PC-9 (cell line): Measurements from ENCODE around the gene ACYP2. TPM values are rescaled to one million over a fixed set of nuclear protein-coding genes. Genes with fewer than 3 reads are reported as not detected.

ENCODE experiments used
- BruUV-seq: library from RNA; stranded (reverse); fragments of 400-500 nt; replicated peaks from 2 replicates; lab custom pipeline; 2021; lab: Mats Ljungman, UMichigan
- CTCF ChIA-PET: fragments of 300-600 bp; sonication (Branson Sonifier 250); formaldehyde crosslinking; loops from one replicate; lab custom pipeline; 2022; ENCODE audit warnings: antibody characterized with exemption; lab: Charles Lee
- POLR2A ChIA-PET: fragments of 300-600 bp; sonication (Branson Sonifier 250); formaldehyde crosslinking; loops from one replicate; lab custom pipeline; 2022; ENCODE audit warnings: antibody characterized with exemption; ENCODE audit not compliant: unreplicated experiment; lab: Charles Lee
- DNase-seq, 2 experiments: peaks; one replicate each; pipeline versions ENCODE4 v3.0.0 to v3.0.0-alpha.2; 2015 to 2022; ENCODE audit warnings: mixed read lengths in 1 of 2
- H2AFZ ChIP-seq: fragments of 200-600 bp; sonication (generic); 2 replicates; pipeline ENCODE4 v1.8.1; 2017; ENCODE audit warnings: antibody characterized with exemption
- H3F3A ChIP-seq: fragments of 200-600 bp; sonication (generic); 2 replicates; pipeline ENCODE4 v1.8.1; 2017; ENCODE audit warnings: antibody characterized with exemption, mild to moderate bottlenecking, low read depth; ENCODE audit not compliant: insufficient read depth
- H3K27ac ChIP-seq: fragments of 200-600 bp; sonication (generic); 2 replicates; pipeline ENCODE4 v1.6.1; 2016; ENCODE audit warnings: mixed run types
- H3K27me3 ChIP-seq: fragments of 200-600 bp; sonication (generic); 2 replicates; pipeline ENCODE4 v1.6.1; 2016; ENCODE audit warnings: low read depth, mixed run types; ENCODE audit not compliant: insufficient read depth
- H3K36me3 ChIP-seq: fragments of 200-600 bp; sonication (generic); 2 replicates; pipeline ENCODE4 v1.6.1; 2016; ENCODE audit warnings: low read depth, mixed run types
- H3K4me1 ChIP-seq: fragments of 200-600 bp; sonication (generic); replicated peaks from 2 replicates; pipeline ENCODE4 v1.6.1; 2016; ENCODE audit warnings: mixed run types; ENCODE audit not compliant: insufficient read depth
- H3K4me2 ChIP-seq: fragments of 200-600 bp; sonication (generic); 2 replicates; pipeline ENCODE4 v1.6.1; 2017; ENCODE audit warnings: mixed run types
- H3K4me3 ChIP-seq: fragments of 200-600 bp; sonication (generic); 2 replicates; pipeline ENCODE4 v1.6.1; 2016; ENCODE audit warnings: mixed run types
- H3K79me2 ChIP-seq: fragments of 200-600 bp; sonication (generic); 2 replicates; pipeline ENCODE4 v1.6.1; 2017; ENCODE audit warnings: low read depth, mixed run types
- H3K9me2 ChIP-seq: fragments of 200-600 bp; sonication (generic); 2 replicates; pipeline ENCODE4 v1.8.1; 2017; ENCODE audit warnings: mild to moderate bottlenecking; ENCODE audit not compliant: insufficient read depth
- H3K9me3 ChIP-seq: fragments of 200-600 bp; sonication (generic); 2 replicates; pipeline ENCODE4 v1.8.1; 2016; ENCODE audit warnings: low read depth; ENCODE audit not compliant: insufficient read depth
- H4K20me1 ChIP-seq: fragments of 200-600 bp; sonication (generic); 2 replicates; pipeline ENCODE4 v1.8.1; 2017; ENCODE audit not compliant: insufficient read depth
- CTCF ChIP-seq: fragments of 200-600 bp; sonication (generic); conservative IDR thresholded peaks from 2 replicates; pipeline ENCODE4 v1.6.1; 2017; ENCODE audit warnings: mixed run types, antibody characterized with exemption, mild to moderate bottlenecking, moderate library complexity
- EZH2 ChIP-seq: fragments of 200-600 bp; sonication (generic); IDR thresholded peaks from 2 replicates; pipeline ENCODE4 v1.8.0; 2017; ENCODE audit warnings: antibody characterized with exemption, low read depth
- intact Hi-C: fragments of 100-400 bp; cut with micrococcal nuclease; formaldehyde crosslinking; loops from one replicate; pipeline ENCODE4 v1.10.0; 2022; ENCODE audit not compliant: unreplicated experiment
- total RNA-seq: library from RNA; stranded (reverse); gene quantifications from 2 replicates; pipeline ENCODE4 v1.2.3, GENCODE V29; 2021

ACYP2 gene
- total RNA-seq, 1 experiment from 2014 or later = 25.9 TPM

- no peak for DNase-seq
- H3K9me2 ChIP-seq = no peaks in the 10 kb centered on the region
- POLR2A ChIA-PET = no interaction called here
- H3K27me3 ChIP-seq = no peaks in the 10 kb centered on the region
- intact Hi-C loops = no loop called here
- H3K36me3 ChIP-seq = no peaks in the 10 kb centered on the region
- H3K4me1 ChIP-seq = no peaks in the 10 kb centered on the region
- H4K20me1 ChIP-seq = no peaks in the 10 kb centered on the region
- BruUV-seq = no TSS peak
- no peak overlapping the region for H2AFZ ChIP-seq
- CTCF ChIA-PET = no interaction called here
- H3K9me3 ChIP-seq = peaks cover 3% of the 10 kb centered on the region
- no peak overlapping the region for H3K4me2 ChIP-seq
- H3K4me3 ChIP-seq = no peak overlapping the region
- H3F3A ChIP-seq = no peaks in the 10 kb centered on the region; the same call in 1 of the 2 replicates
- no peak overlapping the region for H3K27ac ChIP-seq
- H3K79me2 ChIP-seq = no peaks in the 10 kb centered on the region
- TF ChIP-seq CTCF (no peak), EZH2 (no peak)
Measured at GRCh38 chr2:54237428-54237827, 122.0 kb downstream of the ACYP2 start.

- Histone ChIP-seq H3K9me3 (peaks cover 3% of the 10 kb centered on the region), H3K27me3 (no peaks in the 10 kb centered on the region), H3K27ac (no peak overlapping the region), H3K4me1 (no peaks in the 10 kb centered on the region), H3K4me2 (no peak overlapping the region), H3F3A (no peaks in the 10 kb centered on the region; the same call in 1 of the 2 replicates), H3K4me3 (no peak overlapping the region), H2AFZ (no peak overlapping the region), H3K9me2 (no peaks in the 10 kb centered on the region), H3K79me2 (no peaks in the 10 kb centered on the region), H4K20me1 (no peaks in the 10 kb centered on the region), H3K36me3 (no peaks in the 10 kb centered on the region)
- intact Hi-C loops = no loop called here
- no TSS peak for BruUV-seq
- no peak for DNase-seq
- TF ChIP-seq CTCF = no peak
- TF ChIP-seq EZH2 = no peak
- ChIA-PET CTCF (interaction anchor here (0.6 kb wide), 1 partner anchor 13 kb away, joined by 3 read pairs; no protein-coding TSS in a partner anchor), POLR2A (no interaction called here)
Measured at GRCh38 chr2:54239427-54239826, 124.0 kb downstream of the ACYP2 start.

GRCh38 chr2:54240515-54241469 lies 125.4 kb downstream of the ACYP2 start:
- Histone ChIP-seq H3F3A (no peaks in the 10 kb centered on the region), H4K20me1 (no peaks in the 10 kb centered on the region), H3K4me1 (no peaks in the 10 kb centered on the region), H3K27me3 (no peaks in the 10 kb centered on the region), H3K9me2 (no peaks in the 10 kb centered on the region), H3K27ac (no peak overlapping the region), H3K79me2 (no peaks in the 10 kb centered on the region), H3K4me3 (no peak overlapping the region), H2AFZ (no peak overlapping the region), H3K4me2 (no peak overlapping the region), H3K9me3 (peaks cover 3% of the 10 kb centered on the region), H3K36me3 (no peaks in the 10 kb centered on the region)
- BruUV-seq = no TSS peak
- TF ChIP-seq CTCF = no peak
- TF ChIP-seq EZH2 = no peak
- DNase-seq = no peak
- ChIA-PET POLR2A (no interaction called here), CTCF (no interaction called here)
- intact Hi-C loops = no loop called here
